Chondrocyte (in vitro differentiated cells): Measurements from ENCODE around the gene TSN. TPM values are rescaled to one million over a fixed set of nuclear protein-coding genes. Genes with fewer than 3 reads are reported as not detected.

Experiments
- DNase-seq: peaks from one replicate; pipeline ENCODE4 v3.0.0; 2021; ENCODE audit warnings: mixed read lengths, low spot score
- H3K27ac Mint-ChIP-seq: one replicate; pipeline ENCODE4 v1.8.0; 2021; ENCODE audit warnings: mild to moderate bottlenecking, moderate library complexity, mixed read lengths; ENCODE audit not compliant: unreplicated experiment
- H3K27me3 Mint-ChIP-seq: 2 replicates; pipeline ENCODE4 v1.8.0; 2021; ENCODE audit warnings: low read depth, mixed read lengths
- H3K36me3 Mint-ChIP-seq: 2 replicates; pipeline ENCODE4 v1.8.0; 2021; ENCODE audit warnings: low read depth, mixed read lengths
- H3K4me1 Mint-ChIP-seq: 2 replicates; pipeline ENCODE4 v1.8.0; 2021; ENCODE audit warnings: low read depth, mild to moderate bottlenecking, mixed read lengths
- H3K4me3 Mint-ChIP-seq: one replicate; pipeline ENCODE4 v1.8.0; 2021; ENCODE audit warnings: mild to moderate bottlenecking, moderate library complexity, mixed read lengths; ENCODE audit not compliant: unreplicated experiment
- H3K9me3 Mint-ChIP-seq: 2 replicates; pipeline ENCODE4 v1.8.0; 2021; ENCODE audit warnings: low read depth, mixed read lengths
- total RNA-seq: library from RNA; stranded (reverse); gene quantifications from 3 replicates; pipeline ENCODE4 v1.2.1, GENCODE V29; 2021
- TF ChIP-seq, protein P1 (sequence below): fragments of 200-600 bp; sonication (generic); IDR thresholded peaks from 2 replicates; pipeline ENCODE4 v1.5.0; 2021; ENCODE audit warnings: antibody characterized with exemption, mild to moderate bottlenecking, moderate library complexity

The TSN gene
- total RNA-seq, 1 donor from 2014 or later, result 57.1 TPM

GRCh38 chr2:121791290-121791689 lies 35.8 kb downstream of the TSN start:
- Mint-ChIP-seq H3K4me1 (peaks cover 20% of the 10 kb centered on the region), H3K4me3 (no peak overlapping the region), H3K36me3 (no peaks in the 10 kb centered on the region), H3K27ac (no peak overlapping the region), H3K9me3 (peaks cover 3% of the 10 kb centered on the region), H3K27me3 (peaks cover 5% of the 10 kb centered on the region)
- TF ChIP-seq, protein P1, sequence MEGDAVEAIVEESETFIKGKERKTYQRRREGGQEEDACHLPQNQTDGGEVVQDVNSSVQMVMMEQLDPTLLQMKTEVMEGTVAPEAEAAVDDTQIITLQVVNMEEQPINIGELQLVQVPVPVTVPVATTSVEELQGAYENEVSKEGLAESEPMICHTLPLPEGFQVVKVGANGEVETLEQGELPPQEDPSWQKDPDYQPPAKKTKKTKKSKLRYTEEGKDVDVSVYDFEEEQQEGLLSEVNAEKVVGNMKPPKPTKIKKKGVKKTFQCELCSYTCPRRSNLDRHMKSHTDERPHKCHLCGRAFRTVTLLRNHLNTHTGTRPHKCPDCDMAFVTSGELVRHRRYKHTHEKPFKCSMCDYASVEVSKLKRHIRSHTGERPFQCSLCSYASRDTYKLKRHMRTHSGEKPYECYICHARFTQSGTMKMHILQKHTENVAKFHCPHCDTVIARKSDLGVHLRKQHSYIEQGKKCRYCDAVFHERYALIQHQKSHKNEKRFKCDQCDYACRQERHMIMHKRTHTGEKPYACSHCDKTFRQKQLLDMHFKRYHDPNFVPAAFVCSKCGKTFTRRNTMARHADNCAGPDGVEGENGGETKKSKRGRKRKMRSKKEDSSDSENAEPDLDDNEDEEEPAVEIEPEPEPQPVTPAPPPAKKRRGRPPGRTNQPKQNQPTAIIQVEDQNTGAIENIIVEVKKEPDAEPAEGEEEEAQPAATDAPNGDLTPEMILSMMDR, result no peak
- no peak for DNase-seq

- Mint-ChIP-seq H3K27me3 (peaks cover 7% of the 10 kb centered on the region), H3K4me3 (no peak overlapping the region), H3K36me3 (no peaks in the 10 kb centered on the region), H3K4me1 (peaks cover 20% of the 10 kb centered on the region), H3K9me3 (peaks cover 3% of the 10 kb centered on the region), H3K27ac (no peak overlapping the region)
- TF ChIP-seq, protein P1, result no peak
- no peak for DNase-seq
These were observed 36.4 kb downstream of the TSN start for GRCh38 chr2:121791801-121792221.

GRCh38 chr2:121793816-121794215 lies 38.4 kb downstream of the TSN start:
- TF ChIP-seq, protein P1, result no peak
- no peak for DNase-seq
- H3K4me3 Mint-ChIP-seq, result no peak overlapping the region
- H3K27ac Mint-ChIP-seq, result no peak overlapping the region
- peaks cover 11% of the 10 kb centered on the region for H3K27me3 Mint-ChIP-seq
- H3K36me3 Mint-ChIP-seq, result no peaks in the 10 kb centered on the region
- H3K9me3 Mint-ChIP-seq, result peaks cover under 1% of the 10 kb centered on the region
- peaks cover 20% of the 10 kb centered on the region for H3K4me1 Mint-ChIP-seq

DNA sequence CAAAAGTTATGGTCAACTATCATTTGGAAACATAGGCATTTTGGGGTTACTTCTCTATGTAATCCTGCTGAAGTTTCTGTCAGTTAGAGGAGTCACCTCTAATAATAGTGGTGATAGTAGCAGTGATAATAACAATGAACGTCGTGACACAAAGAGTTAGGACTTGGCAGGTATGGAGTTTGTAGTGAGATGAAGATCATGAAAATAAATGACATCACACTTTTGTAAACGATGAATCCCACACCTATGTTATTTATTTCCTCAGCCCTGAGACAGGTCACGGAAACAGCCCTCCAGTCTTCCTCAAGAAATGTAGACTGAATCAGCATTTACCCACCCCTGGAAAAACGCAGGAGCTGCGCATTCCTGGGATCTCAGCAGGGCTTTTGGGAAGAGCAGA lies 38.8 kb downstream of the TSN start:
- Mint-ChIP-seq H3K36me3 (no peaks in the 10 kb centered on the region), H3K4me3 (no peak overlapping the region), H3K4me1 (peaks cover 20% of the 10 kb centered on the region), H3K27me3 (peaks cover 11% of the 10 kb centered on the region), H3K9me3 (no peaks in the 10 kb centered on the region), H3K27ac (no peak overlapping the region)
- TF ChIP-seq, protein P1, result no peak
- no peak for DNase-seq

DNA sequence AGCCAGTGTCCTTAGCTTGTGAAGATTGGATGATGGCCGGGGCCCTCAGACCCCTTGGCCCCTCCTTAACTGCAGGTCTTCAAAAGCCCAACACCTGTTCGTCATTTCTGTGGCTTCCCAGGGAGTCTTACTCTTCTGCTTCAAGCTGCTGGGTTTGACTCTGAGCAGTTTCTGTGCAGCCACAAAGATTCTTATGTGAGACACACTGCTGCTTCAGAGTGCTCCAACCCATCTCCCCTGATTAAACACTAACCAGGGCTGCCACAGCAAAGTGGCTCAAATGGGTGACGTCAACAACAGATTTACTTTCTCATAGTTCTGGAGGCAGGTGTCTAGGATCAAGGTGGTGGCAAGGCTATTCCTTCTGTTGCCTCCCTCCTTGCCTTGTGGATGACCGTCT lies 40.8 kb downstream of the TSN start:
- no peak for DNase-seq
- TF ChIP-seq, protein P1, result no peak
- H3K4me1 Mint-ChIP-seq, result peaks cover 5% of the 10 kb centered on the region
- H3K9me3 Mint-ChIP-seq, result no peaks in the 10 kb centered on the region
- H3K36me3 Mint-ChIP-seq, result no peaks in the 10 kb centered on the region
- H3K4me3 Mint-ChIP-seq, result no peak overlapping the region
- peaks cover 14% of the 10 kb centered on the region for H3K27me3 Mint-ChIP-seq
- no peak overlapping the region for H3K27ac Mint-ChIP-seq
